ENCODE measurements around the gene ZNF230. TPM values are rescaled to one million over a fixed set of nuclear protein-coding genes. Genes with fewer than 3 reads are reported as not detected.

The ZNF230 gene
- polyA plus RNA-seq, 5 donors: 7.4 to 10.7 (median 8.8) TPM

DNA sequence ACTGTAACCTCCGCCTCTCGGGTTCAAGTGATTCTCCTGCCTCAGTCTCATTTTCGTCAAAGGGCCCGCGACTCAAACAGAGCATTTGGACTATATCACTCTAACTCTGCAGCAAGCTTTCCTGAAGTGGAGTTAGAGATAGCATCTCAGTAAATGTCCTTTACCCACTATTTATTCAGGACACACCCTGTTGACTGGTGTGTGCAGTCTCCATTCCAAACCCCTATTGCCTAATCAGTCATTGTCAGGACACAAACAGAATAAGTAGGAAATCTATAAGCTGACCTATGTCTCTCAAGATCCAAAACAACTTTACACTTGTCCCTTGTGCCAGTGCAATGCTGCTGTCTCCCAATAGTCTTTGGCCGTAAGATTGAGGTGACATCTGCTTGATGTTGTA is 23.9 kb downstream of the ZNF230 start:
- no peak for DNase-seq

DNA sequence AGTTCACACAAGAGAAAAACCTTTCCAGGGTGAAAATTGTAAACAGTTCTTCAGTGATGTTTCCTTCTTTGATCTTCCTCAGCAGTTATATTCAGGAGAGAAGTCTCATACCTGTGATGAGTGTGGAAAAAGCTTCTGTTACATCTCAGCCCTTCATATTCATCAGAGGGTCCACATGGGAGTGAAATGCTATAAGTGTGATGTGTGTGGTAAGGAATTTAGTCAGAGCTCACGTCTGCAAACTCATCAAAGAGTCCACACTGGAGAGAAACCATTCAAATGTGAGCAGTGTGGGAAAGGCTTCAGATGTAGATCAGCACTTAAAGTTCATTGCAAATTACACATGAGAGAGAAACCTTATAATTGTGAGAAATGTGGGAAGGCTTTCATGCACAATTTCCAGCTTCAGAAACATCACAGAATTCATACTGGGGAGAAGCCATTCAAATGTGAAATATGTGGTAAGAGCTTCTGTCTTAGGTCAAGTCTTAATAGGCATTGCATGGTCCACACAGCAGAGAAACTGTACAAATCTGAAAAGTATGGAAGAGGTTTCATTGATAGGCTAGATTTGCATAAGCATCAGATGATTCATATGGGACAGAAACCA is 29.3 kb downstream of the ZNF230 start:
- no peak for DNase-seq

DNA sequence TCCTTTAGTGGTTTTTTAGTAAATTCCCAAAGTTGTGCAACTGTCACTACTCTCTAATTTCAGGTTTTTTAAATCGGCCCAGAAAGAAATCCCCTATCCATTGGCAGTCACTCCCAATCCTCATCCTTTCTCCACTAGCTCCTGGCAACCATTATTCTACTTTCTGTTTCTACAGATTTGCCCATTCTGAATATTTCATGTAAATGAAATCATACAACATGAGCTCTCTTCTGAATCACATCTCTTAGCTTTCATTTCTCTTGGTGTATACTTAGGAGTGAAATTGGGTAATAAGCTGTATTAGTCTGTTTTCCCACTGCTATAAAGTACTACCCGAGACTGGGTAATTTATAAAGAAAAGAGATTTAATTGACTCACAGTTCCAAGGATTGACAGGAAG is 39.4 kb downstream of the ZNF230 start:
- DNase-seq: no peak

DNA sequence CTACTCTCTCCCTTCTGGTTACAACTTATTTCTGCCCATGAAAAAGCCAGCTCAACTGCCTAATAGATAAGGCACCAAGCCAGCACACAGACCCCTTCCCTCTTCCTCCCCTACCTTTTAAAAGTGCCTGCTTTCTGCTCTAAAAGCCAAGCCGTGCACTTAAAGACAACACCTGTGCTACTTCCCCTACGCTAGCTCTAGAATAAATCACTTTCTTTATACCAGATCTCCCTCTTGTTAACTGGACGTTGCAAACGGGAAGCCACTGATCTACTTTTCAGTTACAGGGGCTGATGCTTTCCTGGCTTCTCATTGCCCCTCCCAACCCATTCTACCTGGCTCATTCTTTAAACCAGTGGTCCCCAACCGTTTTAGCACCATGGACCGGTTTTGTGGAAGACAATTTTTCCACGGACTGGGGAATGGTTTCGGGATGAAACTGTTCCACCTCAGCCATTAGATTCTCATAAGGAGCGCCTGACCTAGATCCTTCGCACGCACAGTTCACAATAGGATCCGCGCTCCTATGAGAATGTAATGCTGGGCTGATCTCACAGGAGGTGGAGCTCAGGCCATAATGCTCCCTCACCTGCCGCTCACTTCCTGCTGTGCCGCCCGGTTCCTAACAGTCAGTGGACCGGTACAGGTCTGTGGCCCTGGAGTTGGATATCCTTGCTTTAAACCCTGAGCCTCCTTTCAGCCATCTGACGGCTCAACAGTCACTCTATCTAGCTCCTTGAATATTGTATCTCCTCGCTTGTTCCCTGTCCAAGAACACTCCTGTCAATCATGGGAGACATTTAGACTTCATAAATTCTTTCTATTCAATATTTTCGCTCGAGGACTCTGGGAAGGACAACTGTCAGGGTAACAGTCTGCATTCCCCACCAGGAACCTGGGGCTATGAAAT is 48.2 kb downstream of the ZNF230 start:
- no peak for DNase-seq

DNA sequence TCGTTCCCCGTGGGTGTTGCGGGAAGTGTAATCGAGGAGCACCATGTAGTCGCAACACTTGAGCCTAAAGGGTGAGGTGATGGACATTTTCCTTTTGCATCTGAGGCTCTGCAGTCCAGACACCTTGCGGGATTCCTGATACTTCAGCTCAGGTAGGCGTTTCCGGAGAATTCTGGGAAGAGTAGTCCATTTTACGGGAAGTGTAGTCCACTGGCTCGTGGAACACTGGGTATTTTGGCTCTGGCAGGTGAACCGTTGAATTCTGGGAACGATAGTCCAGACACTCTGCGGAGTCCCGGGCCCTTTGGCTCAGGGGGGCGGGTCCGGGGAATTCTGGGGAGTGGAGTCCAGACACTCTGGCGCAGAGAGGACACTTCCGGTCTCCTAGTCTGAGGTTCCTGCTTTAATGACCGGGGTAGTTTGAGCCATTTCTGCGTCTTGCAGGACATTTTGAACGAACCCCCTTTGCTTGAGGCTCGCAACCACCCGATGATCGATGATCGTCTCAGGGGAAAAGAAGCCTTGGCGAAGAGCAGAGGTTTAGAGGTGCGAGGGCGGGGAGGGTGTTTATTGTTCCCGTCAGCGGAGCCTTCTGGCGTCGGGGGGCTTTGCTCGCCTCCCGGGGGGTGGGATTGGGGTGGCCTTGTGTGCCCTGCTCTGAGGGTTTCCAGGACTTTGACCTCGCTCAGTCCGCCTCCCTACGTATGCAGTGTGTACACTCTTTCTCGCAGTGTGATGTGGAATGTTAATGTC is 49.1 kb downstream of the ZNF230 start, which contains the start of gene ZNF223:
ZNF223 (plus strand) TSS at position 387 of the 753 bp plus-strand sequence. CDS start 3,141 bp downstream, outside the sequence.
- peak; percentile 91 to 94 for DNase-seq

DNA sequence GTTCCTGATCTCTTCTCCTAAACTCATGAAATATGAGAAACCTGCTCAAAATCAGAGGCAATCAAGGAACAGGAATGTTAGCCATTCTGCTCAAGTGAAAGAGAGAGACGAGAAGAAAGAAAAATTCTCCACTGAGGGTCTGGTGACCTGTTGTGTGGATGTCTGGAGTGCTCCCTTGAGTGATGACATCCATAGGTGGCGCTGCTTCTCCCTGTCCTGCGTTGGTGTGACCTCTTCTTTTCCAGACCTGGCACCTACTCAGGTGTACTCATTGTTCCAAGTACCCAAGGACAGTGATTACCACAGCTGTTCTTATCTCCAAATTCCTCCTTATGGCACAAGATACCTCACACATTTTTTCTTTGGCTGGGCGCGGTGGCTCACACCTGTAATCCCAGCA is 53.1 kb downstream of the ZNF230 start:
- no peak for DNase-seq

DNA sequence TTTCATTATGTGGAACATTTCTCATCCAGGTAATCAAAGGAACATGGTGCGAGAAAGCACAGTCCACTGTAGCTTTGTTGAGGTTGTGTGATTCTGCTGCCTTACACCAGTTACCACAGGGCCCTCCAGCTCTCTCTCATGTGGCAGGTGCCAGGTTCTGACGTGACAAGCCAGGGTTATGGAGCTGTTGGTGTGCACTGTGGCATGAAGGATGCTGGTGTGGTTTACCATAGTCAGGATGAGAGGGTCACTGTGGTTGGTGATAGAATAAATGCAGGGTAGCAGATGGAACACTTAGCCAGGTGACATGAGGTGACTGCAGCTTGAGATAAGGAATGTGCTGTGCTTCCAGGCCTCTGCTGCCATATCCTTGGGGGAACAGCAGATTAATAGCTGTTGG is 56.5 kb downstream of the ZNF230 start:
- no peak for DNase-seq

DNA sequence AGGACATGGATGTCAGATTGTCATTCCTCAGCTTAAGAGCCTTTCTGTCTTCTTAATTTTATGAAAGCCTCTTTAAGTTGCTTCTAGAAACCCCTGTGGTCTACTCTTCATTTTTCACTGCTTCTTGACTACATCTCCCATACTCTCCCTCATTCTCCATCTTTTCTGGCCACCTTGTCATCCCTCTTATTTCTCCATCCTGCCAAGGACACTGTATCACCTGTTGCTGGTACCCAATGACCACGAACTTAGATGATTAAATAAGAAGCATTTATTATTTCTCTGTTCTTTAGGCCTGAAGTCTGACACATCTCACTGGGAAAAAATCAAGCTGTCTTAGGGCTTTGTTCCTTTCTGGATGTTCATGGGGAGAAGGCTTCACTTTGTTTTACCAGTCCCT is 58.3 kb downstream of the ZNF230 start:
- DNase-seq: no peak

Other genes starting within 250 kb of the ZNF230 start
- gene SMG9, start 248.0 kb upstream of the ZNF230 start, polyA plus RNA-seq (ENCODE audit: insufficient read depth in 1 of 5, insufficient read length in 5 of 5, low replicate concordance in 1 of 5): 10 to 100 TPM; 49.8 to 70.9 (median 54.0) TPM
- gene KCNN4, start 222.0 kb upstream of the ZNF230 start, polyA plus RNA-seq (ENCODE audit: insufficient read depth in 1 of 5, insufficient read length in 5 of 5, low replicate concordance in 1 of 5): 1 to 10 TPM; 1.3 to 2.6 (median 1.6) TPM
- gene LYPD5, start 200.5 kb upstream of the ZNF230 start, polyA plus RNA-seq (ENCODE audit: insufficient read depth in 1 of 5, insufficient read length in 5 of 5, low replicate concordance in 1 of 5): under 1 TPM; 0.30 to 0.49 (median 0.40) TPM
- 10 to 100 TPM; 10.0 to 24.2 (median 22.8) TPM for gene ZNF283, start 175.6 kb upstream of the ZNF230 start, polyA plus RNA-seq (ENCODE audit: insufficient read depth in 1 of 5, insufficient read length in 5 of 5, low replicate concordance in 1 of 5)
- gene ZNF404, start 119.0 kb upstream of the ZNF230 start, polyA plus RNA-seq (ENCODE audit: insufficient read depth in 1 of 5, insufficient read length in 5 of 5, low replicate concordance in 1 of 5): 10 to 100 TPM; 13.9 to 23.3 (median 20.9) TPM
- gene ZNF45, start 67.7 kb upstream of the ZNF230 start, polyA plus RNA-seq (ENCODE audit: insufficient read depth in 1 of 5, insufficient read length in 5 of 5, low replicate concordance in 1 of 5): 10 to 100 TPM; 23.8 to 36.1 (median 31.1) TPM
- gene ZNF221, start 51.7 kb upstream of the ZNF230 start, polyA plus RNA-seq (ENCODE audit: insufficient read depth in 1 of 5, insufficient read length in 5 of 5, low replicate concordance in 1 of 5): 1 to 10 TPM; 2.8 to 9.4 (median 9.0) TPM
- 10 to 100 TPM; 14.2 to 21.3 (median 17.9) TPM for gene ZNF155, start 18.8 kb upstream of the ZNF230 start, polyA plus RNA-seq (ENCODE audit: insufficient read depth in 1 of 5, insufficient read length in 5 of 5, low replicate concordance in 1 of 5)
- gene ZNF222, start 22.4 kb downstream of the ZNF230 start, polyA plus RNA-seq (ENCODE audit: insufficient read depth in 1 of 5, insufficient read length in 5 of 5, low replicate concordance in 1 of 5): 10 to 100 TPM in 4 of 5 donors, 1 to 10 TPM in 1; 9.3 to 13.3 (median 11.4) TPM
- 10 to 100 TPM; 11.1 to 20.0 (median 13.8) TPM for gene ZNF223, start 49.1 kb downstream of the ZNF230 start, polyA plus RNA-seq (ENCODE audit: insufficient read depth in 1 of 5, insufficient read length in 5 of 5, low replicate concordance in 1 of 5)
- 10 to 100 TPM in 1 of 5 donors, 1 to 10 TPM in 4; 5.9 to 10.2 (median 7.7) TPM for gene ZNF284, start 69.2 kb downstream of the ZNF230 start, polyA plus RNA-seq (ENCODE audit: insufficient read depth in 1 of 5, insufficient read length in 5 of 5, low replicate concordance in 1 of 5)
- gene ZNF224, start 91.4 kb downstream of the ZNF230 start, polyA plus RNA-seq (ENCODE audit: insufficient read depth in 1 of 5, insufficient read length in 5 of 5, low replicate concordance in 1 of 5): 10 to 100 TPM; 33.2 to 54.5 (median 45.0) TPM
- 10 to 100 TPM in 4 of 5 donors, 1 to 10 TPM in 1; 7.1 to 14.7 (median 12.4) TPM for gene ZNF225, start 110.4 kb downstream of the ZNF230 start, polyA plus RNA-seq (ENCODE audit: insufficient read depth in 1 of 5, insufficient read length in 5 of 5, low replicate concordance in 1 of 5)
- gene ZNF234, start 138.6 kb downstream of the ZNF230 start, polyA plus RNA-seq (ENCODE audit: insufficient read depth in 1 of 5, insufficient read length in 5 of 5, low replicate concordance in 1 of 5): 10 to 100 TPM; 12.4 to 21.0 (median 19.6) TPM
- 10 to 100 TPM; 22.7 to 34.6 (median 27.9) TPM for gene ZNF226, start 162.1 kb downstream of the ZNF230 start, polyA plus RNA-seq (ENCODE audit: insufficient read depth in 1 of 5, insufficient read length in 5 of 5, low replicate concordance in 1 of 5)
- gene ZNF227, start 209.6 kb downstream of the ZNF230 start, polyA plus RNA-seq (ENCODE audit: insufficient read depth in 1 of 5, insufficient read length in 5 of 5, low replicate concordance in 1 of 5): 10 to 100 TPM; 19.2 to 33.0 (median 29.3) TPM